ENCODE results near the gene C5orf52.
"Not testable (repeated sequence)": the region's sequence is repeated elsewhere in the genome, so short reads cannot be mapped to it uniquely, and the experiment has no call there.

C5orf52 gene

GRCh38 chr5:157670662-157671591, at the start of gene C5orf52:
Gene C5orf52 (plus strand): TSS chr5:157671533. CDS start chr5:157671615, 82 bp downstream.
- DNase-seq = no peak

GRCh38 chr5:157624144-157624543, 47.2 kb upstream of the C5orf52 start:
- no peak for DNase-seq

GRCh38 chr5:157626831-157627230, 44.5 kb upstream of the C5orf52 start:
- no peak for DNase-seq

- no peak for DNase-seq
Measured at GRCh38 chr5:157630341-157630740, 41.0 kb upstream of the C5orf52 start.

GRCh38 chr5:157640406-157641066, 30.8 kb upstream of the C5orf52 start:
- no peak for DNase-seq

- no peak for DNase-seq
Measured at GRCh38 chr5:157648275-157648990, 22.9 kb upstream of the C5orf52 start.

GRCh38 chr5:157649101-157649500, 22.2 kb upstream of the C5orf52 start:
- no peak for DNase-seq

GRCh38 chr5:157650991-157651611, 20.2 kb upstream of the C5orf52 start:
- no peak for DNase-seq

GRCh38 chr5:157651623-157652376, 19.5 kb upstream of the C5orf52 start:
- no peak for DNase-seq

GRCh38 chr5:157652377-157652692, 19.0 kb upstream of the C5orf52 start, which contains the start of gene SOX30:
Gene SOX30 (minus strand): TSS chr5:157652438. CDS start chr5:157652078, 360 bp downstream.
- DNase-seq = no peak

- no peak for DNase-seq
Measured at GRCh38 chr5:157657516-157657915, 13.8 kb upstream of the C5orf52 start.

- DNase-seq = no peak
Measured at GRCh38 chr5:157658893-157659292, 12.4 kb upstream of the C5orf52 start.

GRCh38 chr5:157659868-157660660, 11.3 kb upstream of the C5orf52 start:
- DNase-seq = no peak

- DNase-seq = no peak
Measured at GRCh38 chr5:157665467-157666070, 5.8 kb upstream of the C5orf52 start.

- no peak for DNase-seq
Measured at GRCh38 chr5:157668356-157668755, 3.0 kb upstream of the C5orf52 start.

- DNase-seq = no peak
Measured at GRCh38 chr5:157669701-157670097, 1.6 kb upstream of the C5orf52 start.

GRCh38 chr5:157671592-157672330, 428 bp downstream of the C5orf52 start:
- no peak for DNase-seq

GRCh38 chr5:157672976-157673375, 1.6 kb downstream of the C5orf52 start:
- DNase-seq = no peak

- not testable (repeated sequence) for DNase-seq
Measured at GRCh38 chr5:157674351-157674750, 3.0 kb downstream of the C5orf52 start.

- no peak for DNase-seq
Measured at GRCh38 chr5:157677931-157678330, 6.6 kb downstream of the C5orf52 start.
